Measurements from ENCODE around the gene ZMYND15. TPM values are rescaled to one million over a fixed set of nuclear protein-coding genes. Genes with fewer than 3 reads are reported as not detected.

The ZMYND15 gene
- polyA plus RNA-seq, 1 experiment = 0.13 TPM

DNA sequence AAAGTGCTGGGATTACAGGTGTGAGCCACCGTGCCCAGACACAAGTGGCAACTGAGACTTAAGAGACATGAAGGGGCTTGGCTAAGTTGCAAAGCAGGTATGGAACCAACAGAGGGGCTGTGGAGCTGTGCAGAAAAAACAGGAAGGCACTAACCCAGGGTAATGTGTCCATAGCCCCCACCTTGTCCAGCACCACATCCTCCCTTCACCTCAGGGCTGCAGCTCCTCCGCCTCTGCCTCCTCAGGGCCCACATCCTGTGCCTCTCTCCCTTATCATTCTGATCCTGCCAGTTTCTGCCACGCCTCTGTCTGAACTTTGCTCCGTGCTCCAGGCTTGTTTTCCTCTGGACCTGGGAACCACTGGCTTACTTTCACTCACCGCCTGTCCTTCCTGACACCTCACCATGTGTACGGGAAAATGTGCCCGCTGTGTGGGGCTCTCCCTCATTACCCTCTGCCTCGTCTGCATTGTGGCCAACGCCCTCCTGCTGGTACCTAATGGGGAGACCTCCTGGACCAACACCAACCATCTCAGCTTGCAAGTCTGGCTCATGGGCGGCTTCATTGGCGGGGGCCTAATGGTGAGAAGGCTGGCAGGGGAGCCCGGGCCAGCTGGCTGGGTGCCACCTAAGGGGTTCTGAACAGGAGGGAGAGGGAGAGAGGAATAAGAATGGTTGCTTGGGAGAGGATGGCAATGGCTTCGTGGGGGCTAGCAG, 32.0 kb downstream of the ZMYND15 start, which contains the start of gene TM4SF5:
Gene TM4SF5 (plus strand): TSS at position 368 of the 716 bp plus-strand sequence. CDS start 37 bp downstream, at position 405.
- CTCF ChIA-PET = interaction anchor here (1.3 kb wide), 1 partner anchor 16 kb away, joined by 4 read pairs; no protein-coding TSS in a partner anchor
- no peak within 1 kb of the TSS for H3K4me3 ChIP-seq (ENCODE audit: low read depth, low read length)
- no peaks in the 10 kb centered on the region for H3K36me3 ChIP-seq (ENCODE audit: control insufficient read depth, insufficient read depth, low read length)
- TF ChIP-seq, protein P1, sequence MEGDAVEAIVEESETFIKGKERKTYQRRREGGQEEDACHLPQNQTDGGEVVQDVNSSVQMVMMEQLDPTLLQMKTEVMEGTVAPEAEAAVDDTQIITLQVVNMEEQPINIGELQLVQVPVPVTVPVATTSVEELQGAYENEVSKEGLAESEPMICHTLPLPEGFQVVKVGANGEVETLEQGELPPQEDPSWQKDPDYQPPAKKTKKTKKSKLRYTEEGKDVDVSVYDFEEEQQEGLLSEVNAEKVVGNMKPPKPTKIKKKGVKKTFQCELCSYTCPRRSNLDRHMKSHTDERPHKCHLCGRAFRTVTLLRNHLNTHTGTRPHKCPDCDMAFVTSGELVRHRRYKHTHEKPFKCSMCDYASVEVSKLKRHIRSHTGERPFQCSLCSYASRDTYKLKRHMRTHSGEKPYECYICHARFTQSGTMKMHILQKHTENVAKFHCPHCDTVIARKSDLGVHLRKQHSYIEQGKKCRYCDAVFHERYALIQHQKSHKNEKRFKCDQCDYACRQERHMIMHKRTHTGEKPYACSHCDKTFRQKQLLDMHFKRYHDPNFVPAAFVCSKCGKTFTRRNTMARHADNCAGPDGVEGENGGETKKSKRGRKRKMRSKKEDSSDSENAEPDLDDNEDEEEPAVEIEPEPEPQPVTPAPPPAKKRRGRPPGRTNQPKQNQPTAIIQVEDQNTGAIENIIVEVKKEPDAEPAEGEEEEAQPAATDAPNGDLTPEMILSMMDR (IDR thresholded peaks at IDR 0.05; ENCODE audit: insufficient read depth, low read depth, low read length) = no peak
- no peak for DNase-seq (ENCODE audit: low read depth)
- POLR2A ChIA-PET = no interaction called here
- H3K27me3 ChIP-seq (ENCODE audit: control insufficient read depth, insufficient read depth, low read length) = peaks cover 8% of the 10 kb centered on the region

DNA sequence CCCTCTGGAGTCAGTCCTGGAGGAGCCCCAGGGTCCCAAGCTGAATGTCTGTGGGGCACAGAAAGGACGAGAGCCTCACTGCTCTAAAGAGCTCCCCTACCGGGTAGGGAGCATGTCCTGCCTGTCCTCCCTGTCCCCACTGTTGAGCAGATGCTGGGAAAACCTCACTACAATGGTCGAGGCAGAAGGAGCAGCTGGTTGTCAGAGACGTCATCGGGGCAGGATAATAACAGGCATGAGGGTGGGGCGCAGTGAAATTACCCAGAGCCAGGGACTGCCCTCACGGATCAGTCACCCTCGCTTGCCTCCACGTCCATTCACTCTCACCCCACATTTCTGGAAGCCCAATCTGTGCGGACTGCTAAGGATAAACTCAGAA, 32.6 kb downstream of the ZMYND15 start:
- ChIA-PET CTCF (no interaction called here), POLR2A (no interaction called here)
- Histone ChIP-seq H3K36me3 (ENCODE audit: control insufficient read depth, insufficient read depth, low read length) (no peaks in the 10 kb centered on the region), H3K27me3 (ENCODE audit: control insufficient read depth, insufficient read depth, low read length) (peaks cover 8% of the 10 kb centered on the region), H3K4me3 (ENCODE audit: low read depth, low read length) (no peak overlapping the region)
- DNase-seq (ENCODE audit: low read depth) = no peak
- TF ChIP-seq, protein P1 (IDR thresholded peaks at IDR 0.05; ENCODE audit: insufficient read depth, low read depth, low read length) = no peak

DNA sequence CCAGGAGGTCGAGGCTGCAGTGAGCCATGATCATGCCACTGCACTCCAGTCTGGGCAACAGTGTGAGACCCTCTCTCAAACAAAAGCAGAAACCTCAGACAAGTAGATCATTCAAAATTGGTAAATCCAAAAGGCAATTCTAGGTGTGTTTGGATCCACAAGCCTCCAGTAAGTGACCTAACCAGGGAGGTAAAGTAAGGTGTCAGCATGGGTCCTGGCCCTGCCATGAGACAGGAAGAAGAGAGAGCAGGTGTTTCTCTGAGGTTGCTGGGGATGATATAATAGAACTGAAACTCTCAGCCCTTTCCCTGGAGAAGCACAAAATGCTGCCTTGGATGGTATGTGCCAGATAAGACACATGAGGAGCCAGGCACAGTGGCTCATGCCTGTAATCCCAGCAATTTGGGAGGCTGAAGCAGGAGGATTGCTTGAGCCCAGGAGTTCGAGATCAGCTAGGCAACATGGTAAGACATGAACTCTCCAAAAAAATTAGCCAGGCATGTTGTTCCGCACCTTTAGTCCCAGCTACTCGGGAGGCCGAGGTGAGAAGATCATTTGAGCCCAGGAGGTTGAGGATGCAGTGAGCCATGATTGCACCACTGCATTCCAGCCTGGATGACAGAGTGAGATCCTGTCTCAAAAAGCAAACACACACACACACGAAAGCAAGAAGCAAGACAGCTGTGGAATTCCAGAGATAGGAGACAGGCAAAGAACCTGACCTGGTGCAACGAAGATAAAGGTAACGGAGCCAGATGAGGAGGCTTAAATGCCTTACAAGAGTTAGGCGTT, 38.5 kb downstream of the ZMYND15 start:
- peaks cover 9% of the 10 kb centered on the region for H3K27me3 ChIP-seq (ENCODE audit: control insufficient read depth, insufficient read depth, low read length)
- DNase-seq (ENCODE audit: low read depth) = no peak
- TF ChIP-seq, protein P1 (IDR thresholded peaks at IDR 0.05; ENCODE audit: insufficient read depth, low read depth, low read length) = no peak
- ChIA-PET CTCF (interaction anchor here (0.8 to 1.1 kb wide), 2 partner anchors 10 to 112 kb away, joined by 3 read pairs; no protein-coding TSS in a partner anchor), POLR2A (no interaction called here)
- H3K36me3 ChIP-seq (ENCODE audit: control insufficient read depth, insufficient read depth, low read length) = no peaks in the 10 kb centered on the region
- no peak overlapping the region for H3K4me3 ChIP-seq (ENCODE audit: low read depth, low read length)

DNA sequence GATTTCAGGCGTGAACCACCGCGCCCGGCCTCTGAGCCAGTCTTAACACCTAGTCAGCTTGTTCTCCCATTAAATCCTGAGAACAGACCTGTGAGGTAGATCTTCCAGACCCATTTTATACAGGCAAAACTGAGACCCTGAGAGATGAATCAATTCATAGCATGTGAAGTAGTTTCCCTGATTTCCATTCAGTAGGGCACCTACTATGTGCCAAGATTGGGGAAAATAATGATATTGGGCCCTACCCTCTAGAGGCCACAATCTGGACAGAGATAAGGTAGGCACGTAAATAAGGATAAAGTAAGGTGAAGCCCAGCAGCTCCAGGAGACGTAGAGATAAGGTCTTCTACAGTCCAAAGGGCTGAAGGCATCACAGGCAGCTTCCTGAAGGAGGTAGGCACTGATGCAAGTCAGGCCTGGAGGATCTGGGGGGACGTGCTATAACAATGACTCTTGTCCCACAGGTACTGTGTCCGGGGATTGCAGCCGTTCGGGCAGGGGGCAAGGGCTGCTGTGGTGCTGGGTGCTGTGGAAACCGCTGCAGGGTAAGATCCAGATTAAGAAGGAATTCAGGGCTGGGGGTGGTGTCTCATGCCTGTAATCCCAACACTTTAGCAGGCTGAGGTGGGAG, 40.8 kb downstream of the ZMYND15 start:
- H3K27me3 ChIP-seq (ENCODE audit: control insufficient read depth, insufficient read depth, low read length) = peaks cover 12% of the 10 kb centered on the region
- TF ChIP-seq, protein P1 (IDR thresholded peaks at IDR 0.05; ENCODE audit: insufficient read depth, low read depth, low read length) = no peak
- no peak for DNase-seq (ENCODE audit: low read depth)
- no peak overlapping the region for H3K4me3 ChIP-seq (ENCODE audit: low read depth, low read length)
- H3K36me3 ChIP-seq (ENCODE audit: control insufficient read depth, insufficient read depth, low read length) = no peaks in the 10 kb centered on the region
- CTCF ChIA-PET = interaction anchor here (1.1 to 1.9 kb wide), 3 partner anchors 10 to 129 kb away, joined by 3 to 13 read pairs (median 3); no protein-coding TSS in a partner anchor
- POLR2A ChIA-PET = no interaction called here

DNA sequence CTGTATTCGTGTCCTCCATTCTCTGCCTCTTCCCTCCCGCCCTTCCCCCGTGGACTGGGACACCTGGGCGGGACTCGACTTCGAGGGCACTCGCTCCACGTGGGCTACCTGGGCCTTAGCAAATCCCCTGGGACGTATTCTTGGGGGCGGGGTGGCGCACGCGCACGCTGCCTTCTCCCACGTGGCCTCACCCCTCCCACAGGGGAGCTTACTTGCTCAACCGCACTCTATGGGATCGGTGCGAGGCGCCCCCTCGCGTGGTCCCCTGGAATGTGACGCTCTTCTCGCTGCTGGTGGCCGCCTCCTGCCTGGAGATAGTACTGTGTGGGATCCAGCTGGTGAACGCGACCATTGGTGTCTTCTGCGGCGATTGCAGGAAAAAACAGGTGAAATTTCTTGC, 43.0 kb downstream of the ZMYND15 start:
- POLR2A ChIA-PET = no interaction called here
- CTCF ChIA-PET = interaction anchor here (0.6 kb wide), 1 partner anchor 106 kb away, joined by 4 read pairs; no protein-coding TSS in a partner anchor
- TF ChIP-seq, protein P1 (IDR thresholded peaks at IDR 0.05; ENCODE audit: insufficient read depth, low read depth, low read length) = no peak
- Histone ChIP-seq H3K27me3 (ENCODE audit: control insufficient read depth, insufficient read depth, low read length) (peaks cover 15% of the 10 kb centered on the region), H3K4me3 (ENCODE audit: low read depth, low read length) (no peak overlapping the region), H3K36me3 (ENCODE audit: control insufficient read depth, insufficient read depth, low read length) (no peaks in the 10 kb centered on the region)
- DNase-seq (ENCODE audit: low read depth) = no peak
